H9 (cell line): Measurements from ENCODE around the gene TPRG1. TPM values are rescaled to one million over a fixed set of nuclear protein-coding genes. Genes with fewer than 3 reads are reported as not detected.

ENCODE experiments used
- DNase-seq: peaks from one replicate; pipeline ENCODE4 v3.0.0-alpha.2; 2017
- H2AFZ ChIP-seq: one replicate; pipeline ENCODE4 v1.6.1; 2013; ENCODE audit warnings: mild to moderate bottlenecking, low read length, control low read depth, moderate library complexity
- H2AK5ac ChIP-seq: 2 replicates; pipeline ENCODE4 v1.6.1; 2013; ENCODE audit warnings: low read length, control low read depth, mixed read lengths; ENCODE audit not compliant: insufficient read length
- H2BK120ac ChIP-seq: one replicate; pipeline ENCODE4 v1.6.1; 2013; ENCODE audit warnings: low read depth, mild to moderate bottlenecking, low read length, control low read depth, inconsistent platforms; ENCODE audit not compliant: poor library complexity, severe bottlenecking
- H2BK12ac ChIP-seq: 2 replicates; pipeline ENCODE4 v1.6.1; 2013; ENCODE audit warnings: low read length, control low read depth, mixed read lengths, low read depth; ENCODE audit not compliant: insufficient read length
- H2BK15ac ChIP-seq: 2 replicates; pipeline ENCODE4 v1.6.1; 2013; ENCODE audit warnings: low read depth, low read length, control low read depth
- H2BK20ac ChIP-seq: one replicate; pipeline ENCODE4 v1.6.1; 2013; ENCODE audit warnings: low read depth, mild to moderate bottlenecking, low read length, control low read depth, inconsistent platforms; ENCODE audit not compliant: poor library complexity, severe bottlenecking
- H2BK5ac ChIP-seq: 2 replicates; pipeline ENCODE4 v1.6.1; 2013; ENCODE audit warnings: low read length, control low read depth, mixed read lengths; ENCODE audit not compliant: insufficient read length
- H3K14ac ChIP-seq: 2 replicates; pipeline ENCODE4 v1.6.1; 2013; ENCODE audit warnings: low read length, control low read depth; ENCODE audit not compliant: insufficient read depth
- H3K18ac ChIP-seq: 2 replicates; pipeline ENCODE4 v1.6.1; 2013; ENCODE audit warnings: low read depth, mild to moderate bottlenecking, mixed read lengths, low read length, control low read depth; ENCODE audit not compliant: insufficient read length
- H3K23ac ChIP-seq: 2 replicates; pipeline ENCODE4 v1.6.1; 2013; ENCODE audit warnings: low read length, control low read depth, mixed read lengths, low read depth; ENCODE audit not compliant: insufficient read length
- H3K23me2 ChIP-seq: 2 replicates; pipeline ENCODE4 v1.6.1; 2013; ENCODE audit warnings: low read depth, mild to moderate bottlenecking, mixed read lengths, low read length, control low read depth; ENCODE audit not compliant: insufficient read length, poor library complexity, severe bottlenecking
- H3K27ac ChIP-seq: 2 replicates; pipeline ENCODE4 v1.5.1; 2013; ENCODE audit warnings: low read length, control low read depth, mixed read lengths, low read depth; ENCODE audit not compliant: insufficient read length
- H3K27me3 ChIP-seq: 2 replicates; pipeline ENCODE4 v1.6.1; 2013; ENCODE audit warnings: low read length, control low read depth, inconsistent platforms; ENCODE audit not compliant: insufficient read depth
- H3K4ac ChIP-seq: 2 replicates; pipeline ENCODE4 v1.6.1; 2013; ENCODE audit warnings: low read depth, mild to moderate bottlenecking, control low read depth, inconsistent platforms, low read length, moderate library complexity
- H3K4me1 ChIP-seq: 2 replicates; pipeline ENCODE4 v1.6.1; 2013; ENCODE audit warnings: low read length, control low read depth, inconsistent platforms; ENCODE audit not compliant: insufficient read depth
- H3K4me2 ChIP-seq: 2 replicates; pipeline ENCODE4 v1.6.1; 2013; ENCODE audit warnings: low read length, control low read depth, mixed read lengths; ENCODE audit not compliant: insufficient read length, insufficient read depth
- H3K56ac ChIP-seq: 2 replicates; pipeline ENCODE4 v1.6.1; 2013; ENCODE audit warnings: low read depth, mild to moderate bottlenecking, mixed read lengths, low read length, control low read depth; ENCODE audit not compliant: insufficient read length
- H3K79me1 ChIP-seq: 2 replicates; pipeline ENCODE4 v1.6.1; 2013; ENCODE audit warnings: low read depth, mild to moderate bottlenecking, moderate library complexity, low read length, control low read depth, inconsistent platforms; ENCODE audit not compliant: insufficient read depth, poor library complexity, severe bottlenecking
- H3K79me2 ChIP-seq: 2 replicates; pipeline ENCODE4 v1.6.1; 2013; ENCODE audit warnings: low read length, control low read depth, inconsistent platforms; ENCODE audit not compliant: insufficient read depth
- H3K9ac ChIP-seq: 2 replicates; pipeline ENCODE4 v1.6.1; 2013; ENCODE audit warnings: low read length, control low read depth, mixed read lengths; ENCODE audit not compliant: insufficient read length; ENCODE audit errors: extremely low read depth
- H3K9me3 ChIP-seq: one replicate; pipeline ENCODE4 v1.6.1; 2013; ENCODE audit warnings: low read depth, low read length, inconsistent platforms; ENCODE audit not compliant: control insufficient read depth
- H3T11ph ChIP-seq: one replicate; pipeline ENCODE4 v1.6.1; 2013; ENCODE audit warnings: mild to moderate bottlenecking, low read length, control low read depth, inconsistent platforms
- H4K20me1 ChIP-seq: one replicate; pipeline ENCODE4 v1.6.1; 2013; ENCODE audit not compliant: control insufficient read depth, insufficient read length, insufficient read depth
- H4K5ac ChIP-seq: 2 replicates; pipeline ENCODE4 v1.6.1; 2013; ENCODE audit warnings: low read depth, mild to moderate bottlenecking, mixed read lengths, low read length, control low read depth; ENCODE audit not compliant: insufficient read length
- H4K8ac ChIP-seq: replicated peaks from 2 replicates; pipeline ENCODE4 v1.6.1; 2013; ENCODE audit warnings: low read length, control low read depth, mixed read lengths, low read depth; ENCODE audit not compliant: insufficient read length
- H4K91ac ChIP-seq: 2 replicates; pipeline ENCODE4 v1.6.1; 2013; ENCODE audit warnings: low read depth, mild to moderate bottlenecking, moderate library complexity, mixed read lengths, low read length, control low read depth; ENCODE audit not compliant: insufficient read length
- H3K27ac Mint-ChIP-seq, 3 experiments: 2 replicates in 2 of 3; 3 replicates in 1 of 3; pipeline ENCODE4 v1.8.0; 2020 to 2021; ENCODE audit warnings: mixed read lengths in 3 of 3, mild to moderate bottlenecking in 1 of 3, moderate library complexity in 1 of 3
- H3K27me3 Mint-ChIP-seq: 2 replicates; pipeline ENCODE4 v1.8.0; 2021; ENCODE audit warnings: low read depth, mild to moderate bottlenecking, moderate library complexity, mixed read lengths
- H3K36me3 Mint-ChIP-seq, 3 experiments: 2 replicates in 2 of 3; 3 replicates in 1 of 3; pipeline ENCODE4 v1.8.0; 2020 to 2021; ENCODE audit warnings: low read depth in 3 of 3, mixed read lengths in 3 of 3; ENCODE audit not compliant: insufficient read depth in 1 of 3
- H3K4me1 Mint-ChIP-seq, 2 experiments: 2 replicates each; pipeline ENCODE4 v1.8.0; 2020; ENCODE audit warnings: mixed read lengths in 2 of 2
- H3K4me3 Mint-ChIP-seq, 2 experiments: 2 replicates in 1 of 2; 3 replicates in 1 of 2; pipeline ENCODE4 v1.8.0; 2020 to 2021; ENCODE audit warnings: mild to moderate bottlenecking in 2 of 2, mixed read lengths in 2 of 2, moderate library complexity in 1 of 2
- H3K9me3 Mint-ChIP-seq, 2 experiments: 2 replicates in 1 of 2; 3 replicates in 1 of 2; pipeline ENCODE4 v1.8.0; 2020; ENCODE audit warnings: mild to moderate bottlenecking in 2 of 2, mixed read lengths in 2 of 2, moderate library complexity in 1 of 2
- WGBS: extraction: QIAGEN DNeasy Blood & Tissue Kit; methylation state at CpG from one replicate; pipeline ENCODE4 v1.1.7; 2013; ENCODE audit warnings: missing lambda C conversion rate, low lambda C conversion rate, mixed read lengths; ENCODE audit not compliant: insufficient read length; ENCODE audit errors: extremely low coverage; 5-methylcytosine and 5-hydroxymethylcytosine counted together
- total RNA-seq: library from RNA; stranded (reverse); gene quantifications from 2 replicates; pipeline ENCODE4 v1.2.1, GENCODE V29; 2021
- TF ChIP-seq, protein P1 (sequence below): fragments of 200-600 bp; sonication (generic); conservative IDR thresholded peaks from 3 replicates; pipeline ENCODE4 v1.8.0; 2021; ENCODE audit warnings: antibody characterized with exemption, mild to moderate bottlenecking

Gene TPRG1
- total RNA-seq, 1 experiment from 2014 or later = 0.66 TPM

DNA sequence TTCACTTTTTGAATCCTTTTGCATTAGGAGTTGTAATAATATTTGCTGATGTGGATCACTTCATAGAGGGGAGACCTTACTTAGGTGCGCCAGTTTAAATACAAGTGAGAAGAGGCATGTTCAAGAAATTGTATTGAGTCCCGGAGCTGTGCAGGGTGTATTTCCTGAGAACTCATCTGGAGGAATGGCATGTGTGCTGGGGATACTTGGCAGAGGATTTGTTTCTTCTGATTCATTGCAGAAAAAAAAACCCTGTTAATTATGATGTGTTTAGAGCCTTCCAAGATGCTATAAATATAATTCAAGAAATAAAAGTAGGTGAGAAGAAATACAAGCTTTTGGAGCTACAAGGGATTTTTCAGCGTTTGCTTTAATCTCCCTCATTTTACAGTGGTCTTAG lies 97.6 kb downstream of the TPRG1 start:
- no peak overlapping the region for H4K5ac ChIP-seq
- H2BK120ac ChIP-seq = no peak overlapping the region
- H3K79me1 ChIP-seq = no peaks in the 10 kb centered on the region
- no peak overlapping the region for H3K4ac ChIP-seq
- no peaks in the 10 kb centered on the region for H3K4me1 ChIP-seq
- no peak overlapping the region for H2BK12ac ChIP-seq
- H4K20me1 ChIP-seq = no peaks in the 10 kb centered on the region
- no peak overlapping the region for H3K18ac ChIP-seq
- no peak overlapping the region for H3K14ac ChIP-seq
- H2BK15ac ChIP-seq = no peak overlapping the region
- no peak overlapping the region for H3K27ac ChIP-seq
- no peak overlapping the region for H2AFZ ChIP-seq
- no peaks in the 10 kb centered on the region for H3K23me2 ChIP-seq
- Mint-ChIP-seq H3K36me3 (no peaks in the 10 kb centered on the region), H3K27me3 (no peaks in the 10 kb centered on the region), H3K4me1 (peaks cover 4 to 12% of the 10 kb centered on the region in 2 experiments; a peak in 3 of 4 replicates), H3K27ac (no peak overlapping the region), H3K4me3 (no peak overlapping the region), H3K9me3 (no peaks in the 10 kb centered on the region)
- H3K23ac ChIP-seq = no peak overlapping the region
- H3K4me2 ChIP-seq = no peak overlapping the region
- WGBS = no CpG with 5 or more reads among the region's 3 CpGs
- no peak overlapping the region for H3K9ac ChIP-seq
- no peak overlapping the region for H2BK20ac ChIP-seq
- DNase-seq = no peak
- no peak overlapping the region for H3K56ac ChIP-seq
- TF ChIP-seq, protein P1, sequence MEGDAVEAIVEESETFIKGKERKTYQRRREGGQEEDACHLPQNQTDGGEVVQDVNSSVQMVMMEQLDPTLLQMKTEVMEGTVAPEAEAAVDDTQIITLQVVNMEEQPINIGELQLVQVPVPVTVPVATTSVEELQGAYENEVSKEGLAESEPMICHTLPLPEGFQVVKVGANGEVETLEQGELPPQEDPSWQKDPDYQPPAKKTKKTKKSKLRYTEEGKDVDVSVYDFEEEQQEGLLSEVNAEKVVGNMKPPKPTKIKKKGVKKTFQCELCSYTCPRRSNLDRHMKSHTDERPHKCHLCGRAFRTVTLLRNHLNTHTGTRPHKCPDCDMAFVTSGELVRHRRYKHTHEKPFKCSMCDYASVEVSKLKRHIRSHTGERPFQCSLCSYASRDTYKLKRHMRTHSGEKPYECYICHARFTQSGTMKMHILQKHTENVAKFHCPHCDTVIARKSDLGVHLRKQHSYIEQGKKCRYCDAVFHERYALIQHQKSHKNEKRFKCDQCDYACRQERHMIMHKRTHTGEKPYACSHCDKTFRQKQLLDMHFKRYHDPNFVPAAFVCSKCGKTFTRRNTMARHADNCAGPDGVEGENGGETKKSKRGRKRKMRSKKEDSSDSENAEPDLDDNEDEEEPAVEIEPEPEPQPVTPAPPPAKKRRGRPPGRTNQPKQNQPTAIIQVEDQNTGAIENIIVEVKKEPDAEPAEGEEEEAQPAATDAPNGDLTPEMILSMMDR = no peak
- no peak overlapping the region for H4K91ac ChIP-seq
- no peak overlapping the region for H3T11ph ChIP-seq
- H4K8ac ChIP-seq = no peak overlapping the region
- no peak overlapping the region for H2BK5ac ChIP-seq
- no peaks in the 10 kb centered on the region for H3K79me2 ChIP-seq
- no peaks in the 10 kb centered on the region for H3K9me3 ChIP-seq
- H2AK5ac ChIP-seq = no peak overlapping the region
- H3K27me3 ChIP-seq = no peaks in the 10 kb centered on the region
